ENCODE measurements around the gene ANKRD52. TPM values are rescaled to one million over a fixed set of nuclear protein-coding genes. Genes with fewer than 3 reads are reported as not detected.
"Not testable (repeated sequence)": the region's sequence is repeated elsewhere in the genome, so short reads cannot be mapped to it uniquely, and the experiment has no call there.

The ANKRD52 gene
- 18.9 TPM for polyA plus RNA-seq (ENCODE audit: insufficient read length)

DNA sequence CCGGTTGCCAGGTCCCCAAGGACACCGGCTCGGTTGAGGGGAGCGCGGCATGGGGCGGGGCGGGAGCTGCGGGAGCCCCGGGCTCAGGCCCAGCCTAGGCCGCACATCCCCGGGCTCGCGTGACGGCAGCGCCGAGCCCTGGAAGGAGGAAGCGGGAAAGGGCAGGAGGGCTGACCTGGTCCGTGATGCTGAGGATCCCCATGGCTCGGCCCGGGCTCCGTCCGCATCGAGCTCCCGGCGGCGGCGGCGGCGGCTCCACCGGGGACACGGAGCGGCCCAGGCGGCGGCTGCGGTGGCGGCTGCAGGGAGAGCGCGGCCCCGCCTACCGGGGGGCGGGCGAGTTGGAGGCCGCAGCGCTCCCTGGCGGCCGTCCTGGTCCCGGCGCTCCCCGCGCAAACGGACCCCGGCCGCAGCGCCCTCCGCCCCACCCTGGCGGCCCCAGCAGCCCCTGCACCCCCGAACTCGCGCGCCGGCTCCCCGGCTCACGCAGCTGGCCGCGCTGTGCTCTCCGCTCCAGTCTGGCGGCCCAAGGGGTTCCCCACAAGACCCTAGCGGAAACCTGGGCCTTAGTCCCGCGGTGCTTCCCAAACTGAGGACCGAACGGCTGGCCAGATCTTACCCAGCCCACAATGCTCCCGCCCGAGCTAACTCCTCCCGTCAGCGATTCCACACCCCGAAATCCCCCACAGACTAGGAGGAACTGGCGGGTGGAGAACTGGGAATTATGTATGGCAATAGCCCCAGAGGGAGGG lies at the start of gene ANKRD52:
Gene ANKRD52, minus strand, starts transcription at position 317 of the 752 bp plus-strand sequence. Its CDS starts 115 bp downstream, at position 202.
- peak; percentile 91 for DNase-seq

DNA sequence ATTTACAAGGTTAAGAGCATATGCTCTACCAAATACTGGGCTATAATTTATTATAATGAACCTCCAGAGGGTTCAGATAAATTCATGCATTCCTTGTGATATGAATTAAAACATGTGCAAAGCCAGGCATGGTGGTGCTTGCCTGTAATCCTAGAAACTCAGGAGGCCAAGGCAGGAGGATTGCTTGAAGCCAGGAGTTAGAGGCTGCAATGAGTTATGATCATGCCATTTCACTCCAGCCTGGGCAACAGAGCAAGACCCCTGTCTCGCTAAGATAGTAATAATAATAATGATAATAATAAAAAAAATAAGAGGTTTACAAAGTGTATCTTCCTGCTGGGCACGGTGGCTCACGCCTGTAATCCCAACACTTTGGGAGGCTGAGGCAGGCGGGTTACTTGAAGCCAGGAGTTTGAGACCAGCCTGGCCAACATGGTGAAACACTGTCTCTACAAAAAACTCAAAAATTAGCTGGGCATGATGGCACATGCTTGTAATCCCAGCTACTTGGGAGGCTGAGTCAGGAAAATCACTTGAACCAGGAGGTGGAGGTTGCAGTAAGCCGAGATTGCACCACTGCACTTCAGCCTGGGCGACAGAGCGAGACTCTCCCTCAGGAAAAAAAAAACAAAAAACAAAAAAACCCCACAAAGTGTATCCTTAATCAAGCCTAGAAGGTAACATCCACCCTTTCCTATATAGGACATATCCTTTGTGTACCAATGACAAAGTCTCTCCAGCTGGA lies 49.2 kb upstream of the ANKRD52 start:
- DNase-seq: no peak

DNA sequence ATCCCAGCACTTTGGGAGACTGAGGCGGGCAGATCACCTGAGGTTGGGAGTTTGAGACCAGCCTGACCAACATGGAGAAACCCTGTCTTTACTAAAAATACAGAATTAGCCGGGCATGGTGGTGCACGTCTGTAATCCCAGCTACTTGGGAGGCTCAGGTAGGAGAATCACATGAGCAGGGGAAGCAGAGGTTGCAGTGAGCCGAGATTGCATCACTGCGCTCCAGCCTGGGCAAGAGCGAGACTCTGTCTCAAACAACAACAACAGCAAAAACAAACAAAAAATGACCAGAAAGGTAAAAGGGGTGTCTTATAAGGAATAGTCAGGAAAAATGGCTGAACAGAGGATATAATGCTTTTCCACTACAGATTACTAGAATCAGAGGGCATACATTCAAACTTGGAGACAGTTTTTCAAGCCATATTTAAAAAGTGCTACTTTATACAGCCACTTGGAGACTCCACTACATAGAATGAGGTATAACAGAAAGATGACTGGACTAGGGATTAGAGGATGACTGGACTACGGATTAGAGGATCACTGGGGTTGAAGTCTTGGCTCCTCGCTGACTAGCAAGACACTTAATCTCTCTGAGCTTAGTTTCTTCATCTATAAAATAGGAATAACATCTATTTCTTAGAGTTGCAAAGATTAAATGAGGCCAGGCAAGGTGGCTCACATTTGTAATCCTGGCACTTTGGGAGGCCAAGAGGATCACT lies 46.8 kb upstream of the ANKRD52 start:
- DNase-seq: no peak

DNA sequence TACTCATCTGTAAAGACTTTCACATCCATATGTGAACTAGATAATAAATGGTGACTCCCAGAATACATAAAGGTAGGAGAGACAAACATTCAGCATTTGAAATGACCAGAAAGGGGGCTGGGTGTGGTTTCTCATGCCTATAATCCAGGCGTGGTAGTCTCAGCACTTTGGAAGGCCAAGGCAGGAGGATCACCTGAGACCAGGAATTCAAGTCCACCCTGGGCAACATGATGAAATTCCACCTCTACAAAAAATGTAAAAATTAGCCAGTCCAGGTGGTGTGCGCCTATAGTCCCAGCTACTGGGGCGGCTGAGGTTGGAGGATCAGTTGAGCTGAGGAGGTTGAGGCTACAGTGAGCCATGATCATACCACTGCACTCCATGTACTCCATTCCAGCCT lies 46.1 kb upstream of the ANKRD52 start:
- DNase-seq: no peak

DNA sequence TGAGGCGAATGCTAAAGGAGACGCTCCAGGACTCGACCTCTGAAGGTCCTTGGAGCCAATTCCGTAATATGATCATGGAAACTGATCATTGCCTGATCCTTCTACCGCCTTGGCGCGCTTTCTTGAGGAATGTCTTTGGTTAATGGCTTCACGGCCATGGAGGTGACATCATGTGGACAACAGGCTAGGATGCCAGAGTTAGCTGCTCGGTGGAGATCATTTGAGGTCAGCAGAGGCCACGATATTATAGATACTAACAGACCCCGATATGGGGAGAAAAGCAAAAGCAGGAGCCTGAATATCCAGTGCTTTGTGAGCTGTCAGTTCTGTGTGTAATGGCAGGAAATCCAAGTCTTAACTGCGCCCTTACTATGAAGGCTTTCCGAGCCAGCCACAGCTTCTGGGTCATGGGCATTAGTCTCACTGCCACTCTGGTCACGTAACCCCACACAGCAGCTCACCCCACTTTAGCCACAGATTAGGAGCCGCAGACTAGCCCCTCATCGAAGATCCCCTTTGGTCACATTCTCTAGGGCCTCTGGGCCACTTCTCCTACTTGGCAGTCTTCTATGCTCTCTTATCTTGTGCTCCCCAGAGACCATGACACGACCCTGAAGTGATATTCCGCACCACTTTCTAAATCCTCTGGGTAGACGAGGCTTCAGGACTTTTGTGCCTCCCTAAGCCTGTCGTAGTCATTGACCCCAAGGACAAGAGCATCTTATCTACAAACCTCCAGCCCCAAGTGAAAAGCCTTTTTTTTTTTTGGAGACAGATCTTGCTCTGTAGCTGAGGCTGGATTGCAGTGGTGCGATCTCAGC lies 42.7 kb upstream of the ANKRD52 start:
- no peak for DNase-seq

DNA sequence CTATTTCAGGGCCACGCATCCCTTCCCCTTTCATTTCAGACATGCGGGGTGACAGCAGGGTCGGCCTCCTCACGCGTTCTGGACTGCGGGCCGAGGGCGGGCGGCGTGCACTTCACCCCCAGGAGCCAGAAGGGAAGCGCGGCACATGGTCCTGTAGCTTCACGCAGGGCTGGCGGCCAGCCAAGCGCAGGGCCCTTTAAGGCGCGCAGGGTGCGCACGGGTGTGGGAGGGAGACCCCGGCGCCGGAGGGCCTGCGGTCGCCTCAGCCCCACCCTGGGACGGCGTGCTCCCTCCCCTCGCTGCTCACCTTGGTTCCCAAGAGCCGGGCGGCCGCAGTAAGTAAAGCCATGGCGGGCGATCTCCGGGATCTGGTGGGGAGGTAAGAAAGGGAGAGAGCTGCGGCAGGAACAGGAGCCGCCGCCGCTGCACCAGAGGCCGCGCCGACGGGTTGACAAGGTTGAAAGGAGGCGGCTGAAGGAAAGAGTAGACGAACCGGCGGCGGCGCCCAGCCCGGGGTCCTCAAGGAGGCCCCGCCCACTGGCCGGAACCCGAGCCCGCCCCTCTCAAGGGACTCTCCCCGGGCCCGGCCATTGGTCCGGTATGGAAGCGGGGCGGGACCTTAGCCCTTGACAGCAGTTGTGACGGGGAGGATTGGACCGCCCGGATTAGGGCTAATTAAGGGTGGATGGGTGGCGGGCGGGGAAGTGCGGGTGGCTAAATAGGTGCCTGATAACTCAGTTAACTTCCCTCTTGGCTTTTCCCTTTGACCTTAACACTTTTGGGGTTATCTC lies 41.9 kb upstream of the ANKRD52 start, which contains the start of gene CS:
Gene CS, minus strand, starts transcription at position 478 of the 791 bp plus-strand sequence. Its CDS starts 129 bp downstream, at position 349.
- DNase-seq: peak; percentile 96

DNA sequence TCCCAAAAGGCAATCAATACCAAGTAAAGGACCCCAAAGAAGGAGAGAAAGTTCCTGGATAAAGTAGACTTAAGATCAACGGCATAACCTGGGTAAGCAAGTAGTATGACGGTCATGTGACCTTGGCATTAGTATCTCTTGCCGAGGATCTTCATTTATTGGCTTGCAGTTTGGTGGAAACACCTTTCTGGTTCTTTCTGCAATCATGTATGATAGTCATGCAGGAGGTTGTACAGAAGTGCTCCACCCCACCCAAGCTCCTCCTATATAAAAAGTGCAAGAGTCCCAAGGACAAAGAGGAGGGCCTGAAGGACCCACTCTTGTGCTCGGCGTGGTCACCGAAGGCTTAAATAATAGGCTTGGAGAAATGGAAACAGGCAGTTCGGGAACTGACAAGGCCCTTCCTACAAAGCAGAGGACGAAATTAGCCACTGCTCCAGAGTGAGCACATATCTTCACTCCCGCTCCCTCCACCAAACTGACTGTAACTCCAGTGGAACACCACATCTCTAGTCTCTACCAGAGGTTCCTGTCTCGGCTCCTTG lies 41.2 kb upstream of the ANKRD52 start:
- no peak for DNase-seq

DNA sequence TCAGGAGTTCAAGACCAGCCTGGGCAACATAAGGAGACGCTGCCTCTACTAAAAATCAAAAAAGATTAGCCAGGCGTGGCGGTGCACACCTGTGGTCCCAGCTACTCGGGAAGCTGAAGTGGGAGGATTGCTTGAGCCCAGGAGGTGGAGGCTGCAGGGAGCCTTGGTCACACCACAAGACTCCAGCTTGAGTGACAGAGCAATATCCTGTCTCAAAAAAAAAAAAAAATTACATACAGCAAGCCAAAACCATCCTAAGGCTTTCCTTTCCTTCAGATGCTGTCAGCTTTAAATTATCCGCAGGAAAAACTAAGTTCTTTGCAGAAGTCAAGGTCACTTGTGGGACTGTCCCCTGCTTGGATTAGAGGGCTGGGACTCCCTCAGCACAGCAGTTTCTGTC lies 40.6 kb upstream of the ANKRD52 start:
- DNase-seq: no peak

DNA sequence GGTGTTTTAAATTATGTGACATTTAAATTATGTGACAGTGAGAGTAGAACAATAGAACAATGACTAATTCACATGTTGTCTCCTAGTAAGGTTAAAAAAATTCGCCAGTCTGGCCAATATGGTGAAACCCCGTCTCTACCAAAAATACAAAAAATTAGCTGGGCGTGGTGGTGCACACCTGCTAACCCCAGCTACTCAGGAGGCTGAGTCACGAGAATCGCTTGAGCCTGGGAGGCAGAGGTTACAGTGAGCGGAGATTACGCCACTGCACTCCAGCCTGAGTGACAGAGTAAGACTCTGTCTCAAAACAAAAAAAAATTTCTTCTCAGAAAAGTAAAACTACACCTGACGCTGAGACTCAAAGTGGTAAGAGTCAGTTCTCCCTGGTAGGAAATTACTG lies 39.2 kb upstream of the ANKRD52 start:
- no peak for DNase-seq

DNA sequence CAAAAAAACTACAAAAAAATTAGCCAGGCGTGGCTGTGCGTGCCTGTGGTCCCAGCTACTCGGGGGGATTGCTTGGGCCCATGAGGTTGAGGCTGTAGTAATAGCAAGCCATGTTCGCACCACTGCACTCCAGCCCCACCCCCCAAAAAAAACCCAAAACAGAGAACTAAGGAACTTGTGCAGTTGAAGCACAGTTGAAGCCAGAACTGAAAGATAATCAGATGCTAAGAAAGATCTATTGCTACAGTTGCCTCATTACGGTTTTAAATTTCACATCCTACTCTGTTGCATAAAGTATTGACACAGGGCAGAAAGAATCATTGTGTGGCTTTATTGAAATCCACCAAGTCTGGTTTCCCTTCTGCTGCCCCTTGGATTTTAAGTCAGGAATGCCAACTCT lies 38.1 kb upstream of the ANKRD52 start:
- DNase-seq: no peak

DNA sequence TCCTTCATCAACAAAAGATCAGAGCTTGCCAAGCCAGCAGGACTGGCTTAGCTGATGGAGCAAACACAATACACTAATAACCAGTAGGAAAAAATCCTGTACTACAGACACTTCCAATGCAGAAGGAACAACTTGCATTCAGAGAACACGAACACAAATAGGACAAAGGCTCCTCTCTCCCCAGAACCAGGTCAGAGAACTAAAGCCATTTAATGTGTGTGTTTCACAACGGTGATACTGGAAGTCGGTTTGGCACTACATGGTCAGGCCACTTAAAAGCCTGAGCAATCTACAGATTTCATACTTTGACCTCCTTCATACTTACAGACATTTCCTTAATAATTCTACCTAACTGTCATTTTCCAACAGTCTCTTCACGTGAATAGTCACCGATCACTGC lies 35.6 kb upstream of the ANKRD52 start:
- DNase-seq: no peak

DNA sequence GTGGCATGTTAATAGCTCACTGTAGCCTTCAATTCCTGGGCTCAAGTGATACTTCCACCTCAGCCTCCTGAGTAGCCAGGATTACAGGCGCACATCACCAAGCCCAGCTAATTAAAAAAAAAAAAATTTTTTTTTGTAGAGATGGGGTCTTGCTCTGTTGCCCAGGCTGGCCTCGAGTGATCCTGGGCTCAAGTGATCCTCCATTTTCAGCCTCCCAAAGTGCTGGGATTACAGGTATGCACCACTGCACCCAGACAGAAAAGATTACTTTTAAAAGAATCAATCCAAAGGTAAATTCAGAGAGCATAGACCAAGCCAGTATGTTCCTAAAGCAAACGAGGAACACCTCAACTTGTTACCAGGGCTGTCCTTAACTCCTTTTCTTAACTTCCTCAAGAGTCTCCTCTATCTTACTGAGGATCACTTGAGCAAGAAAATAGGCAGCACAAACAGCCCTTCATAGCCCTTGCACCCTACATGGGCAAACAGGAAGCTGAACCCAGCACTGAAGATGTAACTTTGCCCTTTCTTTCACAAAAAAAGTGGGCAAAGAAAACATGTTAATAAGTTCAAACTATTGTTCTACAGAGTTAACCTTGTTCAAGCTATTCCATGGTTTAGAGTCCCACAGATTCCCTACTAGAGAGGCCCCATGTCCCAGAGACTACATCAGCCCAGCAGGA lies 30.7 kb upstream of the ANKRD52 start:
- DNase-seq: no peak

DNA sequence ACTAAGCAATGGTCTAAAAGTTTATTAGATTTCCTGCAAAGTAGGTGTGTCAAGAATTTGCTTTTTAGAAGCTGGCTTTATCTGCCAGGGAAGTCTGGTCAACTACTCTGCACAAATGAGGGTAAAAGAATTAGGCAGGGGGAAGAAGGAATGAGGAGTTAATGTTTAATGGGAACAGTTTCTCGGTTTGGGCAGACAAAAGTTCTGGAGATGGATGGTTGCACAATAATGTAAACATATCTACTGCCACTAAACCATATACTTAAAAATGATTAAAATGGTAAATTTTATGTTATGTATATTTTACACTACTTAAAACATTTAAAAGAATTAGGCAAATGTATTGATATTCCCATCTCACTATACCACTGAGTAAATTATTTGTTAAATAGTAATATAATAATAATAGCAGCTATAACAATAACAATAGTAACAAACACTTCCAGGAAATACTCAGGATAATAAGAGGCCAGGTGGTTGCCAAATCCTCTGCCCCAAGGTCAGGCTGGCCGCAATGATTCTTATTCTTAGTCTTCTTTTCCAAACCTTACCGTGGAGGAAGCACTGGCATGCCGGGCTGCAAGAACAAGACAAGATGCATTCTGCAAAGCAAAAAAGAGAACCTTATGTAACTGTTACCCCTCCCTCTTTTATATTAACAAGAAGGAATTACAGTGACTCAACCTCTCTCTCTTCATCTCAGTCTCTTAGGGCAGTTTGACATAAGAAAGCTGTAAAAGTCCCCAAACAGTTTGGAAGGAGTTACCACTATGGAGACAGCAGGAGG lies 28.1 kb upstream of the ANKRD52 start:
- DNase-seq: no peak

DNA sequence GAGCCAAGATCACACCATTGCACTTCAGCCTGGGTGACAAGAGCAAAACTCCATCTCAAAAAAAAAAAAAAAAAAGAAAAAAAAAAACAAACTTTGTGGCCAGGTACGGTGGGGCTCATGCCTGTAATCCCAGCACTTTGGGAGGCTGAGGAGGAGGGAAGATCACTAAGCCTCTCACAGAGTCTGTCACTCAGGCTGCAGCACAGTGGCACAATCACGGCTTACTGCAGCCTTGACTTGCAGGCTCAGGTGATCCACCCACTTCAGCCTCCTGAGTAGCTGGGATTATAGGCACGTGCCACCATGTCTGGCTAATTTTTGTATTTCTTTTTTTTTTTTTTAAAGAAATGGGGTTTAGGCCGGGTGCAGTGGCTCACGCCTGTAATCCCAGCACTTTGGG lies 26.1 kb upstream of the ANKRD52 start:
- not testable (repeated sequence) for DNase-seq

DNA sequence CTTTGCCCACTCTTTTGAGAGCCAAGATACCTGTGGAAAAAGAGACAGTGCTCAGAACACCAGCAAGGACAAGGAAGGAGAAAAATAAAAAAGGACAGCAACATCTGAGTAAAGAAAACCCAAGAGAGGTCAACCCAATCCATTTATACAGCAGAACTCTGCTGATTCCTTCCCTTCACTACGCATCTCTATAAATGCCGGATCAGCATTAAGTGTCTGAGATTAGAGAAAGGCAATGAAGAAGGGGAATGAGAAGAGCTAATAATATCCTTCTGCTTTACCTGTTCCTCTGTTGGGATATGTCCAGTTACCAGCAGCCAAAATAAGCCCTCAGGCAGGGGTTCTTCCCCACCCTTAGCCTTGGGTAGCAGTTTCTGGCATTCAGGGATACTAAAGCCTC lies 24.4 kb upstream of the ANKRD52 start:
- DNase-seq: no peak

DNA sequence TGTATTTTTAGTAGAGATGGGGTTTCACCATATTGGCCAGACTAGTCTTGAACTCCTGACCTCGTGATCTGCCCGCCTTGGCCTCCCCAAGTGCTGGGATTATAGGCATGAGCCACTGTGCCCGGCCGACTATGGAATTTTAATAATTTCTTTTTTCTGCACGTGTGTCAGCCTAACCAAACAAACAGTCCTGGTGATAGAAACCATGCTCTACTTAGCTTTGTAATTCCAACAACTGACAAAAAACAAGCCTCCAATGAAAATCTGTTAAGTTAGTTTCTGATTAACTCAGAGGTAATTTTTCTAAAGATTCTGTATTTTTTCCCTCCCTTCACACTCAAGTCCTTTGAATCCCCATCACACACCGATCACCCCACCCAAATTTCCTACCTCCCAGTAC lies 23.8 kb upstream of the ANKRD52 start:
- no peak for DNase-seq

DNA sequence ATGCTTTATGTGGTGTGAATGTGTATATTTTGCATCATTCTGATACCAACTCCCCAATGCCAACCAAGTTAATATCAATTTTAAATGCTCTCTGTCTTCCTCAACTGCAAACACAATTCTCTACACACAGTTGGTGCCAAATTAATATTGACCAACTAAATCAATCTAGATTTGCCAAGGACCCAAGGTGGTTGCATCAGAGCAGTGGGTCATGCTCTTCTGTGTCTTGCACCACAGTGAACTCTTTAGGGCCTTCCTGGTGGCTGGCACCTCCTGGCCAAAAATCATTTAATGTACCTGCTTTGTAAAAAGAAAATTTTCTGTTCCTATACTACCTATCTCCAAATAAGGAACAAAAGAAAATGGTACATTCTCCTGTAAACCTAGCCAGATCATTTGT lies 22.7 kb upstream of the ANKRD52 start:
- no peak for DNase-seq

DNA sequence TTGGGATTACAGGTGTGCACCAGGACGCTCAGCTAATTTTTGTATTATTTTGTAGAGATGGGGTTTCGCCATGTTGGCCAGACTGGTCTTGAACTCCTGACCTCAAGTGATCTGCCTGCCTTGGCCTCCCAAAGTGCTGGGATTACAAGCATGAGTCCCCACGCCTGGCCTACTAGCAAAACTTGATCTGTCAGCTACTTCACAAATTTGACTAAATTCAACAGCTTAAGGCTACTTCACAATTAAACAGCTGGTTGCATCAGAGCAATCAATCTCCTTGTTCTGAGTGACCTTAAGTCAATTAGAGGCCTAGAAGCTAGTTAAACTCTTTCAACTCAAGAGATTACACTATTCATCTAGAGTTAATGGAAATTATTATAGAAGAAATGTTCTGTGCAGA lies 20.7 kb upstream of the ANKRD52 start:
- DNase-seq: no peak

DNA sequence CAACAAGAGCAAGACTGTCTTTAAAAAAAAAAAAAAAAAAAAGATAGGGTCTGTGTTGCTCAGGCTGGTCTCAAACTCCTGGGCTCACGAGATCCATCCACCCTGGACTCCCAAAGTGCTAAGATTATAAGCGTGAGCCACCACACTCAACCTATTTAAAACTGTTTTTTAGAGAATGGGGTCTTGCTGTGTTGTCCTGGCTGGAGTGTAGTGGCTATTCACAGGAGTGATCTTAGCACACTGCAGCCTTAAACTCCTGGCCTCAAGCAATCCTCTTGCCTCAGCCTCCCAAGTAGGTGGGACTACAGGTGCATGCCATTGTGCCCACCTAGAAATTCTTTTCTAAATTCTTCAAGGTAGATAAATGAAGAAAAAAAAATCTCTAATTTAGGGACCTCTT lies 16.1 kb upstream of the ANKRD52 start:
- DNase-seq: no peak

DNA sequence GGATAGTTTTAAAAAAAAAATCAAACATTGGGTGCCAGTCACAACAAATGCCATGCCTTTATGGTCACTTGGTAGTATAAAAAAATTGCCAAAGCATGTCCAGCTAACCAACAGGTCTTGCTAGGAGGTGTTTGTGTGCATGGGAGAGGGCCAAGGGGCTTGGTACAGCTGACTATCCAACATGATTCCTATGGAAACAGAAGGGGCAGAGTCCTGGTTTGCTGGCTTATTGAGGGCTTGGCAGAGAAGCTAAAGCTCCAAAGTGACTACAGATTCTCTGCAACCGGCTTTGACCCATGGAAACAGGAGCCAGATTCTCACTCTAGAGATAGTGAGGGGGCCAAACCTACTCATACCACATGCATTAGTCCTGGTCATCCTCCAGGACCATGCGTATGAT lies 14.3 kb upstream of the ANKRD52 start:
- not testable (repeated sequence) for DNase-seq

Measured in hindlimb muscle (tissue), 1 donor.